Calu3 (cell line): ENCODE results near the gene RING1. TPM values are rescaled to one million over a fixed set of nuclear protein-coding genes. Genes with fewer than 3 reads are reported as not detected.

Source experiments
- BruUV-seq: library from RNA; stranded (reverse); fragments of 400-500 nt; replicated peaks from 2 replicates; lab custom pipeline; 2021; lab: Mats Ljungman, UMichigan
- CTCF ChIA-PET: fragments of 300-600 bp; sonication (Branson Sonifier 250); formaldehyde crosslinking; loops from one replicate; lab custom pipeline; 2022; ENCODE audit warnings: antibody characterized with exemption; lab: Charles Lee
- DNase-seq: peaks from one replicate; pipeline ENCODE4 v3.0.0; 2022
- H3K27ac Mint-ChIP-seq: one replicate; pipeline ENCODE4 v1.8.0; 2022; ENCODE audit warnings: mixed read lengths; ENCODE audit not compliant: unreplicated experiment
- H3K27me3 Mint-ChIP-seq: one replicate; pipeline ENCODE4 v1.8.0; 2022; ENCODE audit warnings: mixed read lengths; ENCODE audit not compliant: unreplicated experiment
- H3K36me3 Mint-ChIP-seq: one replicate; pipeline ENCODE4 v1.8.0; 2022; ENCODE audit warnings: mild to moderate bottlenecking, moderate library complexity, mixed read lengths; ENCODE audit not compliant: insufficient read depth, unreplicated experiment
- H3K4me1 Mint-ChIP-seq: one replicate; pipeline ENCODE4 v1.8.0; 2022; ENCODE audit warnings: mild to moderate bottlenecking, low read depth, mixed read lengths; ENCODE audit not compliant: unreplicated experiment
- H3K4me3 Mint-ChIP-seq: one replicate; pipeline ENCODE4 v1.8.0; 2022; ENCODE audit warnings: mild to moderate bottlenecking, low read depth, moderate library complexity, mixed read lengths; ENCODE audit not compliant: unreplicated experiment
- H3K9me3 Mint-ChIP-seq: one replicate; pipeline ENCODE4 v1.8.0; 2022; ENCODE audit warnings: low read depth, mixed read lengths; ENCODE audit not compliant: unreplicated experiment
- intact Hi-C: fragments of 100-400 bp; cut with micrococcal nuclease; formaldehyde crosslinking; loops from one replicate; pipeline ENCODE4 v1.10.0; 2022; ENCODE audit not compliant: unreplicated experiment
- total RNA-seq: library from RNA; stranded (reverse); gene quantifications from 2 replicates; pipeline ENCODE4 v1.2.3, GENCODE V29; 2022
- TF ChIP-seq, protein P1 (sequence below): fragments of 200-600 bp; IDR thresholded peaks from one replicate; pipeline ENCODE4 v1.8.0; 2022; ENCODE audit warnings: antibody characterized with exemption; ENCODE audit not compliant: unreplicated experiment

RING1 gene
- total RNA-seq, 1 experiment from 2014 or later = 53.9 TPM

DNA sequence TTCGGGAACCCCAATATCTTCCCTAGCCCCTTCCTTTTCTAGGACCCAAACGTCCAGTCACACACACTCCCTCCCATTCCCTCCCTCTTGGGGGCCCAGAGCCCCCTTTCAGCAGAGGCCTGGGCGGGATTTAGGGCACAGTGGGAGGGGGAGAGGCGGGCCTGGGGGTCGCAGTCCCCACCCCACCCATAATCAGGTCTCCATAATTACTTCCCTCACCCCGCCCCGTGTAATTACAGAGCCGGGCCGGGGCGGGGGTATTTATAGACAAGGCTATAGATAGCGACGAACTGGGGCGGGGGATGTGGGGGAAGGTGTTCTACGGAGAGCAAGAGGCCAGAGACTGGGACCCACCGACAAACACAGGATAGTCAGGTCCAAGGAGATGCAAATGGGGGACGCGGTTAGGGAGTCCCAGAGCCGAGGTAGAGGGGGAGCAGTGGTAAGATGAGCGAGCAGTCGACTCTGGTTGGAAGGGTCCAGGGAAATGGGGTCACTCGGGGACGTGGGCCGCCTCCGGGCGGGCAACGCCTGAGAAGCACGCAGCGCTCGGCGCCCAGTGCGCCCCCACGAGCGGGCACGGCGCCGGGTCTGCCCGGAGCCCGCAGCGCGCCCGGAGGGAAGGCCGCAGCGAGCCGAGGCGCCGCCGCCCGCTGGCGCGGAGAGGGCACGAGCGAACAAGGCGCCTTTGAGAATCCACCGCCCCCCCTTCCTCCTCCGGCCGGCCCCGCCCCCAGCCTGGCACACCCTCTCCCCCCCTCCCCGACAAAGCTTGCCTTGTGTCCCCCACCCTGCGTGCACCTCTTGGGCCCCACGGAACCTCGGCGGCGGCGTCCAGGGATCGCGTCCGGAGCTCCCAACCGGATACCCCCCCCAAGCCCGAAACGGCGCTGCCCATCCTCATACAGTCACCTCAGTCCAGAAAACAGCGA, 15.4 kb upstream of the RING1 start:
- Mint-ChIP-seq H3K27me3 (peaks cover 55% of the 10 kb centered on the region), H3K27ac (peak overlapping the region; percentile 12), H3K9me3 (no peaks in the 10 kb centered on the region), H3K36me3 (peaks cover 44% of the 10 kb centered on the region), H3K4me1 (peaks cover 23% of the 10 kb centered on the region), H3K4me3 (peak overlapping the region; percentile 57)
- BruUV-seq = no TSS peak
- intact Hi-C loops = no loop called here
- TF ChIP-seq, protein P1, sequence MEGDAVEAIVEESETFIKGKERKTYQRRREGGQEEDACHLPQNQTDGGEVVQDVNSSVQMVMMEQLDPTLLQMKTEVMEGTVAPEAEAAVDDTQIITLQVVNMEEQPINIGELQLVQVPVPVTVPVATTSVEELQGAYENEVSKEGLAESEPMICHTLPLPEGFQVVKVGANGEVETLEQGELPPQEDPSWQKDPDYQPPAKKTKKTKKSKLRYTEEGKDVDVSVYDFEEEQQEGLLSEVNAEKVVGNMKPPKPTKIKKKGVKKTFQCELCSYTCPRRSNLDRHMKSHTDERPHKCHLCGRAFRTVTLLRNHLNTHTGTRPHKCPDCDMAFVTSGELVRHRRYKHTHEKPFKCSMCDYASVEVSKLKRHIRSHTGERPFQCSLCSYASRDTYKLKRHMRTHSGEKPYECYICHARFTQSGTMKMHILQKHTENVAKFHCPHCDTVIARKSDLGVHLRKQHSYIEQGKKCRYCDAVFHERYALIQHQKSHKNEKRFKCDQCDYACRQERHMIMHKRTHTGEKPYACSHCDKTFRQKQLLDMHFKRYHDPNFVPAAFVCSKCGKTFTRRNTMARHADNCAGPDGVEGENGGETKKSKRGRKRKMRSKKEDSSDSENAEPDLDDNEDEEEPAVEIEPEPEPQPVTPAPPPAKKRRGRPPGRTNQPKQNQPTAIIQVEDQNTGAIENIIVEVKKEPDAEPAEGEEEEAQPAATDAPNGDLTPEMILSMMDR = no peak
- CTCF ChIA-PET = no interaction called here
- DNase-seq = peak; percentile 41

DNA sequence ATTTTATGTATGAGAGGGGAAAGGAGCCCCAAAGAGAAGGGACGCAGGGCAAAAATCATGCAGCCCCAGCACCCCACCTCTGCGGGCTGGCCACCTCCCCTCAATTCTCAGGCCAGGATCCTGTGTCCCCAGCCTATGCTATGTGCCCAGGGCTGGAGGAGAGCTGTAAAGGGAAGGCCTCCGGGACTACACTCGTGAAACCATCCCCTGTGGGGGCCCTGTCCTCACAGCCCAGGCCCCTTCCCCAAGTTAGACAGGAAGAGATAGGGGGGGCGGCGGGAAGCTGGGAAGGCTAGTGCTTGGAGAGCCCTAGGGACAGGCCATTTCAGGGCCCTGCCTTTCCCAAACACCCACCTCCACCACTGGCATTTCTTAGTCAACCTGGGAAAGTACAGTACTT, 14.7 kb upstream of the RING1 start:
- TF ChIP-seq, protein P1 = no peak
- BruUV-seq = no TSS peak
- intact Hi-C loops = no loop called here
- Mint-ChIP-seq H3K27me3 (peaks cover 48% of the 10 kb centered on the region), H3K4me3 (peak overlapping the region; percentile 57), H3K27ac (no peak overlapping the region), H3K36me3 (peaks cover 51% of the 10 kb centered on the region), H3K4me1 (peaks cover 30% of the 10 kb centered on the region), H3K9me3 (no peaks in the 10 kb centered on the region)
- CTCF ChIA-PET = no interaction called here
- no peak for DNase-seq

DNA sequence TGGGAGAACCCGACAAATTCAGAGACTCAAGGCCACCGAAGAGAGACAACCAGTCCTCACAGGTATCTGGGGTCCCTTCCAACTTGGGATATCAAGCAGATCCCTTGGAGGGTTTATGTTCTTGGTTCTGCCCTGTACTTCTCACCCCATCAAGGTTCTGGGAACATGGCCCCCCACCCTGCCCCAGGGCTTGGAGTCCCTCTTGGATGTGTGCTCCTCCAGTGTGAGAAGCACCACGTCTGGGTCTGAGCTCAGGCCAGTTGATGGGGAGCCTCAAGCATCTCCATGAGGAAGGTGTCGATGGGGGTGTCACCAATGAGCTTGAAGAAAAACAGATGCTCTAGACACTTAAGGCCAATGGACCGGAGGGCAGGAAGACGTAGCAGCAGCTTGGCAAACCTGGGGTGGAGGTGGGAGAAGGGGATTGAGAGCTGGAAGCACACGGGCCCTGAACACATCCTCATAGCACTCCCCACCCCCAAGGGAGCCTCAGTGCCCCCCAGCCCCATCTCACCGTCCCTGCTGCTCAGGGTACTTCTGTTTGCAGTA, 13.8 kb upstream of the RING1 start:
- intact Hi-C loops = no loop called here
- Mint-ChIP-seq H3K36me3 (peaks cover 60% of the 10 kb centered on the region), H3K4me3 (no peak overlapping the region), H3K4me1 (peaks cover 37% of the 10 kb centered on the region), H3K27ac (no peak overlapping the region), H3K9me3 (no peaks in the 10 kb centered on the region), H3K27me3 (peaks cover 39% of the 10 kb centered on the region)
- BruUV-seq = no TSS peak
- TF ChIP-seq, protein P1 = no peak
- CTCF ChIA-PET = no interaction called here
- DNase-seq = no peak

DNA sequence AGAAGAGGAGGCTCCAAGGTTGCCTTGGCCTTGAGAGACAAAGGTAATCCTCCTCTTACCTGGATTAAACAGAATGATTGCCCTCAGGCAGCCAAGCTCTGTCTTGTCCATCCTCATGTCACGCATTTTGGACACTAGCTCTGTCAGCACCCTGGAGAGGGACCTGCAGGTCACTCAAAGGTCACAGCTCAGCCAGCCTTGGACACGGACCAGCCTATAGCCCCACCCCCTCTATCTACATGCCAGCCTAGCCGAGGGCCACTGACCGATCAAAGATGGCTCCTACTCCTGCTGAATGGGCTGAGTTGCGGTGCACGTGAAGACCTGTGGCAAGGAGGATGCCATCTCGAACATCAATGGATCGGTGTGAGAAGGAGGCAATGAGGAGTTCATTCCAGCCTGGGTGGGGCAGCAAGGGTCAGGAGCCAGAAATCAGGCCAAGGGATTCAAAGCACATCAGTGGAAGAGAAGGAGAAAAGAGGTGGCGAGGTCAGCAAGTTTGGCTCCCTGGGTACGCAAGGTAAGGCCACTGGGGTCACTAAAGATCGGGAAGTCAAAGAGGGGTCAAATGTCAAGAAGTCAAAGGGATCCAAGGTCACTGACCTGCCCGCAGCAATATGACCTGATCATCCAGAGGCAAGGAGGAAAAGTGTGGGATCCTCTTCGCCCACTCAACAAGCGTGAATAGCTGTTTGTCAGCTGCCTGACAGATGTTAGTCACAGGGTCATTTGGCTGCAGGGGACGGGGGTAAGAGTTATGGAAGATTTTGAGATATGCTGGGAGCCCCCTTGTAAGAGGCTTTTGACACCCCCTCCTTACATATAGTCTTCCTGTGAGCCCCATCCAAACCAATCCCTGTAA, 12.8 kb upstream of the RING1 start:
- TF ChIP-seq, protein P1 = no peak
- no peaks in the 10 kb centered on the region for H3K9me3 Mint-ChIP-seq
- no peak overlapping the region for H3K4me3 Mint-ChIP-seq
- CTCF ChIA-PET = no interaction called here
- peaks cover 70% of the 10 kb centered on the region for H3K36me3 Mint-ChIP-seq
- DNase-seq = no peak
- peaks cover 37% of the 10 kb centered on the region for H3K4me1 Mint-ChIP-seq
- H3K27ac Mint-ChIP-seq = no peak overlapping the region
- peaks cover 29% of the 10 kb centered on the region for H3K27me3 Mint-ChIP-seq
- intact Hi-C loops = no loop called here
- no TSS peak for BruUV-seq
